SU-DHL-6 (cell line): ENCODE measurements around the gene SUPT4H1.

Experiments used
- EZH2phosphoT487 ChIP-seq: fragments of 200-600 bp; sonication (generic), shearing (Covaris generic); conservative IDR thresholded peaks from 2 replicates; pipeline ENCODE4 v1.6.1; 2018; ENCODE audit warnings: mild to moderate bottlenecking, antibody characterized with exemption, low read length, moderate library complexity, mixed read lengths
- TF ChIP-seq, protein P1 (sequence below): fragments of 200-600 bp; sonication (generic); IDR thresholded peaks from one replicate; pipeline ENCODE4 v1.5.1; 2017; ENCODE audit warnings: antibody characterized with exemption, mild to moderate bottlenecking, low read length, moderate library complexity; ENCODE audit not compliant: insufficient read depth, poor library complexity, severe bottlenecking

DNA sequence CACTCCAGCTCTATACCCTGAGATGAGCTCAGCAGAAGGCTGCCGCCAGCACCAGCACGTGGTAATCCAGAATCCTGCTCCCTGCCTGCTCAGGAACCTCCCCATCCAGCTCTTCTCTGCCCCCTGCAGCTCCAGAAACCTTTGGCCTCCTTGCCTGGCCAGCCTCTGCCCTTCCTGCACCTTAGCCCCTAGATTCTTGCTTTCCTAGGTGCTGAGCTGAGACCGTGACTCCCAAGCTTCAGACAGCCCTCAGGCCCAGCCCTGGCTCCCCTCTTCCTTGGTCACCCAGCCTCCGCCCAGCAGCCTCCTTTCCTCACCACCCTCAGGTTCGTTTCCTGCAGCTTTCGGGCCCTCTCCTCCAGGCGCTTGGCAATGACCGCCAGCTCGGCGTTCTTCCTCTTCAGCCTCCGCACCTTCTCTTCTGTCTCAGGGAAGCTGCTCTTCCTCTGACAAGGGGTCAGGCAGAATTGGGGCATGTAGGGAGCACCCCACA, 26.0 kb downstream of the SUPT4H1 start:
- TF ChIP-seq, protein P1, sequence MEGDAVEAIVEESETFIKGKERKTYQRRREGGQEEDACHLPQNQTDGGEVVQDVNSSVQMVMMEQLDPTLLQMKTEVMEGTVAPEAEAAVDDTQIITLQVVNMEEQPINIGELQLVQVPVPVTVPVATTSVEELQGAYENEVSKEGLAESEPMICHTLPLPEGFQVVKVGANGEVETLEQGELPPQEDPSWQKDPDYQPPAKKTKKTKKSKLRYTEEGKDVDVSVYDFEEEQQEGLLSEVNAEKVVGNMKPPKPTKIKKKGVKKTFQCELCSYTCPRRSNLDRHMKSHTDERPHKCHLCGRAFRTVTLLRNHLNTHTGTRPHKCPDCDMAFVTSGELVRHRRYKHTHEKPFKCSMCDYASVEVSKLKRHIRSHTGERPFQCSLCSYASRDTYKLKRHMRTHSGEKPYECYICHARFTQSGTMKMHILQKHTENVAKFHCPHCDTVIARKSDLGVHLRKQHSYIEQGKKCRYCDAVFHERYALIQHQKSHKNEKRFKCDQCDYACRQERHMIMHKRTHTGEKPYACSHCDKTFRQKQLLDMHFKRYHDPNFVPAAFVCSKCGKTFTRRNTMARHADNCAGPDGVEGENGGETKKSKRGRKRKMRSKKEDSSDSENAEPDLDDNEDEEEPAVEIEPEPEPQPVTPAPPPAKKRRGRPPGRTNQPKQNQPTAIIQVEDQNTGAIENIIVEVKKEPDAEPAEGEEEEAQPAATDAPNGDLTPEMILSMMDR = no peak
- no peak for TF ChIP-seq EZH2phosphoT487
